ENCODE measurements around the gene POU2F2.

DNA sequence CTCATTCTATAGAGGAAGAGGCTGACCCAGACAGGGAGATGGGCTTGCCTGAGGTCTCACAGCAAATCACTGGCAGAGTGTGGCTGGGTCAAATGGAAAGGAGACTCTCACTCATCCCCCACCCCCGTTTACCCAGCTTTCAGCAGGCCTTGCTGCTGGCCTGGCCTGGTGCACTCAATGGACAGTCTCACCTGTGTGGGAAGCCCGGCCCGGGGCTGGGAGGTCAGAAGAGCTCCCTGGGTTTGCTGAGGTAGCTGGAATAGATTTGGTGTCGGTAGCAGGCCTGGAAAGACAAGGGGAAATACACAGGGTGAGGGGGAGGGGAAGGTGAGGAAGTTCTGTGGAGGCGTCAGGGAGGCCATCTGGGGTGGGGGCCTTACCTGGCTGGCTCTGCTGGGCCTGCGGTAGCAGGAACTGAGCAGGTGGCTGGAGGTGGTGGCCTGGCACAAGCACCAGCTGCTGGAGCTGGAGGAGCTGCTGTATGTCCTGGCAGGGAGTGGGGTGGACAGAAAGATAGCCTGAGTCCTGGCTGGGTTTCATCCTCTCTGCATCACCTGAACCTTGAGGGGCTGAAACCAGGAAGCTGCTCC is 32.8 kb downstream of the POU2F2 start:
- TF ChIP-seq CTCF (IDR thresholded peaks at IDR 0.05 in 2 of 3, conservative IDR thresholded peaks at IDR 0.05 in 1 of 3; ENCODE audit: borderline replicate concordance in 1 of 3, insufficient read depth in 1 of 3, low read depth in 2 of 3, low read length in 2 of 3) (no peak), EZH2phosphoT487 (IDR thresholded peaks at IDR 0.05; ENCODE audit: borderline replicate concordance) (no peak), POLR2A (IDR thresholded peaks at IDR 0.05; ENCODE audit: borderline replicate concordance, extremely low read depth, insufficient read depth, insufficient read length) (no peak), POLR2AphosphoS5 (IDR thresholded peaks at IDR 0.05; ENCODE audit: low read depth, low read length) (no peak), MAX (IDR thresholded peaks at IDR 0.05) (no peak), SRF (IDR thresholded peaks at IDR 0.05; ENCODE audit: low read depth) (no peak), JUND (IDR thresholded peaks at IDR 0.05) (no peak), ZNF274 (IDR thresholded peaks at IDR 0.05; ENCODE audit: low read depth, low read length) (no peak)
- TF ChIP-seq, protein P1, sequence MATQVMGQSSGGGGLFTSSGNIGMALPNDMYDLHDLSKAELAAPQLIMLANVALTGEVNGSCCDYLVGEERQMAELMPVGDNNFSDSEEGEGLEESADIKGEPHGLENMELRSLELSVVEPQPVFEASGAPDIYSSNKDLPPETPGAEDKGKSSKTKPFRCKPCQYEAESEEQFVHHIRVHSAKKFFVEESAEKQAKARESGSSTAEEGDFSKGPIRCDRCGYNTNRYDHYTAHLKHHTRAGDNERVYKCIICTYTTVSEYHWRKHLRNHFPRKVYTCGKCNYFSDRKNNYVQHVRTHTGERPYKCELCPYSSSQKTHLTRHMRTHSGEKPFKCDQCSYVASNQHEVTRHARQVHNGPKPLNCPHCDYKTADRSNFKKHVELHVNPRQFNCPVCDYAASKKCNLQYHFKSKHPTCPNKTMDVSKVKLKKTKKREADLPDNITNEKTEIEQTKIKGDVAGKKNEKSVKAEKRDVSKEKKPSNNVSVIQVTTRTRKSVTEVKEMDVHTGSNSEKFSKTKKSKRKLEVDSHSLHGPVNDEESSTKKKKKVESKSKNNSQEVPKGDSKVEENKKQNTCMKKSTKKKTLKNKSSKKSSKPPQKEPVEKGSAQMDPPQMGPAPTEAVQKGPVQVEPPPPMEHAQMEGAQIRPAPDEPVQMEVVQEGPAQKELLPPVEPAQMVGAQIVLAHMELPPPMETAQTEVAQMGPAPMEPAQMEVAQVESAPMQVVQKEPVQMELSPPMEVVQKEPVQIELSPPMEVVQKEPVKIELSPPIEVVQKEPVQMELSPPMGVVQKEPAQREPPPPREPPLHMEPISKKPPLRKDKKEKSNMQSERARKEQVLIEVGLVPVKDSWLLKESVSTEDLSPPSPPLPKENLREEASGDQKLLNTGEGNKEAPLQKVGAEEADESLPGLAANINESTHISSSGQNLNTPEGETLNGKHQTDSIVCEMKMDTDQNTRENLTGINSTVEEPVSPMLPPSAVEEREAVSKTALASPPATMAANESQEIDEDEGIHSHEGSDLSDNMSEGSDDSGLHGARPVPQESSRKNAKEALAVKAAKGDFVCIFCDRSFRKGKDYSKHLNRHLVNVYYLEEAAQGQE (IDR thresholded peaks at IDR 0.05; ENCODE audit: low read depth) = no peak
